OCI-LY7 (cell line): ENCODE measurements around the gene DPM2. TPM values are rescaled to one million over a fixed set of nuclear protein-coding genes. Genes with fewer than 3 reads are reported as not detected.
A peak's percentile ranks its signal among the peaks of the same experiment; 100 is the strongest.

Source experiments
- BruUV-seq: library from RNA; stranded (reverse); fragments of 400-500 nt; replicated peaks from 2 replicates; lab custom pipeline; 2021; lab: Mats Ljungman, UMichigan
- CTCF ChIA-PET: fragments of 300-600 bp; sonication (Branson Sonifier 250); formaldehyde crosslinking; loops from one replicate; lab custom pipeline; 2022; ENCODE audit warnings: antibody characterized with exemption; ENCODE audit not compliant: unreplicated experiment; lab: Charles Lee
- POLR2A ChIA-PET: fragments of 300-600 bp; sonication (Branson Sonifier 250); formaldehyde crosslinking; loops from one replicate; lab custom pipeline; 2022; ENCODE audit warnings: antibody characterized with exemption; lab: Charles Lee
- DNase-seq: peaks from one replicate; pipeline ENCODE4 v3.0.0-alpha.2; 2015; ENCODE audit warnings: low spot score
- H2AFZ ChIP-seq: fragments of 200-600 bp; sonication (generic), shearing (Covaris generic); 2 replicates; pipeline ENCODE4 v1.6.1; 2014; ENCODE audit warnings: mild to moderate bottlenecking, antibody characterized with exemption, low read length, moderate library complexity
- H3K27ac ChIP-seq: fragments of 200-600 bp; sonication (generic); 2 replicates; pipeline ENCODE4 v1.5.1; 2014; ENCODE audit warnings: mixed run types, low read depth, mild to moderate bottlenecking, moderate library complexity, low read length, inconsistent platforms; ENCODE audit not compliant: poor library complexity, severe bottlenecking
- H3K36me3 ChIP-seq: fragments of 200-600 bp; sonication (generic); 2 replicates; pipeline ENCODE4 v1.6.1; 2014; ENCODE audit warnings: mild to moderate bottlenecking, antibody characterized with exemption, low read length, moderate library complexity, mixed read lengths; ENCODE audit not compliant: insufficient read depth
- H3K4me1 ChIP-seq: fragments of 200-600 bp; sonication (generic); 2 replicates; pipeline ENCODE4 v1.5.1; 2014; ENCODE audit warnings: mild to moderate bottlenecking, low read length; ENCODE audit not compliant: insufficient read depth, poor library complexity, severe bottlenecking
- H3K4me2 ChIP-seq: fragments of 200-600 bp; sonication (generic); 2 replicates; pipeline ENCODE4 v1.6.1; 2014; ENCODE audit warnings: mild to moderate bottlenecking, low read length
- H3K4me3 ChIP-seq: fragments of 200-600 bp; sonication (generic); 2 replicates; pipeline ENCODE4 v1.5.1; 2014; ENCODE audit warnings: mild to moderate bottlenecking, low read depth, low read length; ENCODE audit not compliant: poor library complexity, severe bottlenecking
- H3K79me2 ChIP-seq: fragments of 200-600 bp; sonication (generic); 2 replicates; pipeline ENCODE4 v1.6.1; 2016; ENCODE audit warnings: low read depth, mild to moderate bottlenecking, low read length, moderate library complexity, mixed read lengths; ENCODE audit not compliant: insufficient read depth
- H3K9me2 ChIP-seq: fragments of 200-600 bp; sonication (generic); 2 replicates; pipeline ENCODE4 v1.6.1; 2016; ENCODE audit warnings: mild to moderate bottlenecking, low read length, mixed read lengths; ENCODE audit not compliant: insufficient read depth
- H3K9me3 ChIP-seq: fragments of 200-600 bp; sonication (generic); 2 replicates; pipeline ENCODE4 v1.6.1; 2014; ENCODE audit warnings: mild to moderate bottlenecking, mixed run types, low read length, mixed read lengths
- H4K20me1 ChIP-seq: fragments of 200-600 bp; sonication (generic); 2 replicates; pipeline ENCODE4 v1.6.1; 2014; ENCODE audit warnings: mild to moderate bottlenecking, antibody characterized with exemption, low read length, moderate library complexity, mixed read lengths; ENCODE audit not compliant: insufficient read depth
- CTCF ChIP-seq: fragments of 200-600 bp; sonication (generic); conservative IDR thresholded peaks from 2 replicates; pipeline ENCODE4 v1.5.1; 2014; ENCODE audit warnings: mild to moderate bottlenecking, antibody characterized with exemption, low read length, moderate library complexity, mixed read lengths
- EZH2phosphoT487 ChIP-seq: fragments of 200-600 bp; sonication (generic); IDR thresholded peaks from 2 replicates; pipeline ENCODE4 v1.6.1; 2018; ENCODE audit warnings: low read depth, borderline replicate concordance, mild to moderate bottlenecking, mixed run types, antibody characterized with exemption, low read length, moderate library complexity, mixed read lengths
- intact Hi-C: fragments of 100-400 bp; cut with micrococcal nuclease; formaldehyde crosslinking; loops from one replicate; pipeline ENCODE4 v1.10.0; 2022; ENCODE audit not compliant: unreplicated experiment
- total RNA-seq, 2 experiments: library from RNA; depleted of rRNA in 1 of 2; stranded (reverse); fragments of >200 nt in 1 of 2; shearing (Covaris generic) in 1 of 2; gene quantifications; 2 replicates each; pipeline ENCODE4 v1.2.3, GENCODE V29; 2014 to 2022

Gene DPM2
- total RNA-seq, 2 experiments from 2014 or later, result 49.7 to 50.7 TPM

DNA sequence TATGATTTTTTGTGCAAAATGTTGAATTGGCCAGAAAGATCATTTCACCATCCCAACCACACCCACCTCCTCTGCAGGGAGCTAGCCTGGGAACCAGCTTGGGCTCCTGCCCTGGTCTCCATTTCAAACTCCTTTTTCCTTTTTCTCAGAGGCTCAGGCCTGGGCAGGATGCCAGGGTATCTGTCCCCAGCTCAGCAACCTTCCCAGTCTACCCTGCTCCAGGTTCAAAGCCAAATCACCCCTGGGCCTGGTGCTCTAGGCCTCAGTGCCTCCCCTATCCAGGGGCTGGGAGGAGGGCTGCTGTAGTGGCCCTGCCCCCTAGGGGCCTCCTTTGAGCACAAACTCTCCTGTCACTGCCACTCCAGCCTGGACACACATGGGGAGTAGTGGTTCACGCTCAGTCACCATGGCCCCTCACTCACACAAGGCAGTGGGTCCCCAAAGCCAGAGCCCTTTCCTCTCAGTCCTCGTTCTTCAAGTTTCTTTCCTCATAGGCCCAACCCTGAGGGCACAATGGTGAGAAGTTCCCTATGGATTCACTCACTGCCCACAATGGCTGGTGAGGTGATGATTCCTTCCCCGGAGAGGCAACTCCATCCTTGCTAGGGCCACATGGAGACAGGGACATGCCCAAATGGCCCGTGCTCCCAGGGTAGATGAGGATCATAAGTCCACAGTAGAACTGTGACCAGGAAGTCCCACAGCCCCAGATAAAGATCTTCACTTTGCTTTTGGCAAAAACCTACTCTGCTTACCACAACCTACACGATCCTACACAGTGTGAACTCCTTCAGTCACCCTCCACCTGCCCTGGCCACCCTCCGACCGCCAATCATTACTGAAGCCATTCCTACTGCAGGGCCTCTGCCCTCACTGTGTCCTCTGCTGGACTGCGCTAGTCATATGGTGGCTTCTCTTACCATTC lies 19.2 kb downstream of the DPM2 start:
- peak; percentile 72 for TF ChIP-seq CTCF
- TF ChIP-seq EZH2phosphoT487, result no peak
- no peaks in the 10 kb centered on the region for H3K9me3 ChIP-seq
- peak overlapping the region; percentile 89 for H3K27ac ChIP-seq
- ChIA-PET POLR2A (interaction anchor here (0.6 to 1.3 kb wide), 3 partner anchors 54 to 458 kb away, joined by 3 to 5 read pairs (median 3); no protein-coding TSS in a partner anchor), CTCF (no interaction called here)
- DNase-seq, result peak; percentile 64
- no TSS peak for BruUV-seq
- H2AFZ ChIP-seq, result no peak overlapping the region
- H3K36me3 ChIP-seq, result peaks cover 29% of the 10 kb centered on the region
- no peaks in the 10 kb centered on the region for H4K20me1 ChIP-seq
- H3K79me2 ChIP-seq, result peaks cover 23% of the 10 kb centered on the region
- intact Hi-C loops, result loop anchor here (2.0 to 5.0 kb wide), 2 partner anchors 48 to 116 kb away; partner anchors contain the start of gene FPGS
- H3K4me1 ChIP-seq, result peaks cover 52% of the 10 kb centered on the region
- peak overlapping the region; percentile 89 for H3K4me3 ChIP-seq
- H3K4me2 ChIP-seq, result peak overlapping the region; percentile 91
- no peaks in the 10 kb centered on the region for H3K9me2 ChIP-seq

GRCh38 chr9:127917603-127918002 lies 20.1 kb downstream of the DPM2 start:
- Histone ChIP-seq H3K4me1 (peaks cover 58% of the 10 kb centered on the region), H3K9me3 (no peaks in the 10 kb centered on the region), H3K4me3 (peak overlapping the region; percentile 89), H2AFZ (no peak overlapping the region), H3K27ac (peak overlapping the region; percentile 89), H4K20me1 (no peaks in the 10 kb centered on the region), H3K9me2 (no peaks in the 10 kb centered on the region), H3K36me3 (peaks cover 35% of the 10 kb centered on the region), H3K79me2 (peaks cover 28% of the 10 kb centered on the region), H3K4me2 (peak overlapping the region; percentile 91)
- ChIA-PET CTCF (interaction anchor here (0.6 to 1.0 kb wide), 2 partner anchors 21 to 48 kb away, joined by 3 to 14 read pairs; no protein-coding TSS in a partner anchor), POLR2A (interaction anchor here (1.0 to 1.3 kb wide), 5 partner anchors 10 to 110 kb away, joined by 3 to 5 read pairs (median 4); no protein-coding TSS in a partner anchor)
- DNase-seq, result peak; percentile 94
- TF ChIP-seq EZH2phosphoT487 (no peak), CTCF (no peak)
- intact Hi-C loops, result loop anchor here (2.0 to 5.0 kb wide), 3 partner anchors 47 to 131 kb away; partner anchors contain the start of genes CDK9 and FPGS
- BruUV-seq, result TSS peak; percentile 51
